ENCODE data around the gene CYBA. TPM values are rescaled to one million over a fixed set of nuclear protein-coding genes. Genes with fewer than 3 reads are reported as not detected.
"Not testable (repeated sequence)": the region's sequence is repeated elsewhere in the genome, so short reads cannot be mapped to it uniquely, and the experiment has no call there.

Gene CYBA
- total RNA-seq, 1 experiment from 2014 or later: not detected

DNA sequence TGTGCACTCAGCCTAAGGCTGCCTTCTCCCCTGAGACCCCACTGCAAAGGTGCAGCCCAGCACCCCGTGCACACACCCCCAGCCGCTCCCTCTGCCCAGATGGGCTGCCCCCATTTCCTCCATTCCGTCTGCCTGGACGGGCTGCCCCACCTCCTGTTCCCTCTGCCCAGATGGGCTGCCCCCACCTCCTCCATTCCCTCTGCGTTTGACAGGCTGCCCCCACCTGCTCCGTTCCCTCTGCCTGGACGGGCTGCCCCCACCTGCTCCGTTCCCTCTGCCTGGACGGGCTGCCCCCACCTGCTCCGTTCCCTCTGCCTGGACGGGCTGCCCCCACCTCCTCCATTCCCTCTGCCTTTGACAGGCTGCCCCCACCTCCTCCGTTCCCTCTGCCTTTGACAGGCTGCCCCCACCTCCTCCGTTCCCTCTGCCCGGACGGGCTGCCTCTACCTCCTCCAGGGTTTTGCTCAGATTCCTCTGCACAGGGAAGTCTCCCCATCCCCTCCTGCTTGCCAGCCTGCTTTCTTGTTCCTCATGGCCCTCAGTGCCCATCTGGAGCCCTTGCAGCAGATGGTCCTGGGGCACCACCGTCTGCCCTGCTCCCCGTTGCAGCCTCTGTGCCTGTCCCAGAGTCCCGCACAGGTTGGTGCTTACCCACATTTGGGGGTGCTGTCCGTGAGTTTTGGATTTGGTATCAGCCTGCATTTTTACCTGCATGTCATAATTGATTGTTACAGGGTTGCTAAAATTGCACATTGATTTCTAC is 35.9 kb downstream of the CYBA start:
- DNase-seq (ENCODE audit: low read depth): no peak

DNA sequence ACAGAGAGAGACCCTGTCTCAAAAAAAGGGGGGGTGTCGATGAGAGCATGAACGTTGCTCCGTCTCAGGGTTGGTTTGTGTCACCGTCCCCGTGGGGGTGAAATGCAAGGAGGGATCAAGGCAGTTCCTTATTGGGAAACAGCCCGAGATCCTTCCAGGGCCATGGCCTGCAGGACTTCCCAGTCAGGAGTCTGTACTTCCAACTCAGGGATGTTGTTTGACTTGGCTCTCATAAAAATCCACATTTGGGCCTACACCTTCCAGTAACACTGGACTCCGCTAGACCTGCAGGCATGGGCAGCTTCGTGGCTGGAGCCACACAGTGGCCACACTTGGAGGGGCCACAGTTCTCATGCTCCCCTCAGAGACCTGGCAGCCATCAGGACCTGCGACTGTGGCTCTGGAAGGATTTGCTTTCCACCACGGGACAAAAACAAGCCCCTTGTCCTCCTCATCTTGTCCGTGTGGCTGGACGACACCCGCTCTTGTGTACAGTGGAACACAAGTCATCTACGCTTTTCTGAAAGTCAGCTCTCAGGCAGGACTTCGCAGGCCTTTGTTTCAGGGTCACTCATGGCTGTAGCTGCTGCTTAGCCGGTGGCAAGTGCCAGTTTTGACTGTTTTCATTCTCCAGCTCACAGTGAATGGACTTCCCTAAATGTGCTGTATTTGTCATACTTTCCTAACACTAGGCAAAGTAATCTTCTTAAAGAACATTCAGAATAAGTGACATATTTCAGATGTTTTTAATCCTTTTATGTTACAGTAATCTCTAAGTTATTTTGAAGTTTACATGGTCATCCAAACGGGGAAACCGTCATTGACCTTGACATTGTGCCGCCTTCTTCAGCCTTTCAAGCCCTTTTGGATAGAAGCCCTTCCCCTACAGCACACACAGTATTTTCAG is 36.7 kb downstream of the CYBA start:
- DNase-seq (ENCODE audit: low read depth): no peak

DNA sequence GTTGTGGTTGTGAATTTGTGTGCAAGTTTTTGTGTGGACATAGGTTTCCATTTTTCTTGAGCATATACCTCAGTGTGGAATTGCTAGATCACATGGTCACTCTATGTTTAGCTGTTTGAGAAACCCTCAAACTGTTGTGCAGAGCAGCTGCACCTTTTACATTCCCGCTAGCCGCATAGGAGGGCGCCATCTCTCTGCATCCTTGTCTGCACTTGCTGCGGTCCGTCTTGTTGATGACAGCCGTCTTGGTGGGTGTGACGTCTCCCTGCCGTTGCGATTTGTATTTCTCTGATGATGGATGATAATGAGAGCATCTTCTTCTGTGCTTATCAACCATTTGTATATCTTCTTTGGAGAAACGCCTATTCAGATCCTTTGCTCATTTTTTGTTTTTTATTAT is 37.6 kb downstream of the CYBA start:
- DNase-seq (ENCODE audit: low read depth): no peak

DNA sequence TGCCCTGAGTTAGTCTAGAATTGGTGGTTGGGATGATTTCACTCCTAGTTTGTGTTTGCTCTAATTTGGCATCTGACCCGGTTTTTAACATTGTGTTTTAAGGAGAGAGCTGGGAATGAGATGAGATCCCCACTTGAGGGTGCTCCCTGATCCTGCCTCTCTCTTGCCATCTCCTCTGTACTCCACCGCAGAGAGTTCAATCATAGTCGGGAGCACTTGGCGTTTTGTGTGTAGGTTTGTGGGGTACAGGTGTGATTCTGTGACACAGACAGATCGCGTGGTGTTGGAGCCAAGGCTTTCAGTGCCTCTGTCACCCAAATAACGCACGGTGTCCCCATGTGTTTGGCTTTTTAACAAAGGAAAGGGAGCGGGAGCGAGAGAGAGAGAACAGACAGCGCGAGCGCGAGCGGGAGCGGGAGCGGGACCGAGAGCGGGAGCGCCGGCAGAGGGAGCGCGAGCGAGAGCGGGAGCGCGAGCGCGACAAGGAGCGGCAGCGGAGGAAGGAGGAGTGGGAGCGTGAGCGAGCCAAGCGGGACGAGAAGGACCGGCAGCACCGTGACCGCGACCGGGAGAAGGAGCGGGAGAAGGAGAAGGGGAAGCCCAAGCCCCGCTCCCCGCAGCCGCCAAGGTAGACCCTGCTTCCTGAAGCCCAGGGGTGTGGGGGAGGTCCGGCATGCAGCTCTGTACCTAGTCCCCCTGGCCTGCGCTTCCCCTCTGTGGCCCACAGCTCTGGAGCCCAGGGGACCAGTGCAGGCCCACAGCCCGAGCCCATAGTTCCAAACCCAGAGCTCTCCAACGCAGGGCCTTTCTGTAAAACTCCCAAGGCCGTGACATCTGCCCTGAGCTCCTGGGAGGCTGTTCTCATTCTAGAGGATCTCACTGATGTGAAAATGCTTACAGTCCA is 39.7 kb downstream of the CYBA start:
- no peak for DNase-seq (ENCODE audit: low read depth)

DNA sequence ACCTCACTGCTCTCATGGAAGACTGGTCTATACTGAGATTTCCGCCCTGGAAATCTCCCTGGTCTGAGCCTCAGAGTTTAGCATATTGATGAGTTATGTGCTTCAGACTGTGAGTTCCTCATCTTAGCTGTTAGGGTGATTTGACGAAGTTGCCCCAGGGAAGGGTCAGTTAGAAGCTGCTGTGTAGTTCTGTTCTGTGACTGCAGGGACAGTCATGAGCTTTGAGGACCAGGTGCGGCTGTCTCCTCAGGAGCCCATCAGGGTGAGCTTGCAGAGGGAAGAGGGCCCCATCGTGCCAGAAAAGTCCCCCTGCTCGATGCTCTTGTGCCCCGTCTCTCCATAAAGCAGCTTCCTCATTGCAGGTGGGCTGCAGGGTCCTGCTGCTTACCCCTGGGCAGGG is 40.8 kb downstream of the CYBA start:
- no peak for DNase-seq (ENCODE audit: low read depth)

DNA sequence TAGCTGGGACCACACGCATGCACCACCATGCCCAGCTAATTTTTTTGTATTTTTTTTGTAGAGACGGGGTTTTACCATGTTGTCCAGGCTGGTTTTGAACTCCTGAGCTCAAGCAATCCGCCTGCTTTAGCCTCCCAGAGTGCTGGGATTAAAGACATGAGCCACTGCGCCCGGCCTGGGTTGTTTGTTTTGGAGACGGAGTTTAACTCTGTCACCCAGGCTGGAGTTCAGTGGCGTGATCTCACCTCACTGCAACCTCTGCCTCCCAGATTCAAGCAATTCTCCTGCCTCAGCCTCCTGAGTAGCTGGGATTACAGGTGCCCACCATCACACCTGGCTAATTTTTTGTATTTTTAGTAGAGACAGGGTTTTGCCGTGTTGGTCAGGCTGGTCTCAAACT is 41.4 kb downstream of the CYBA start:
- not testable (repeated sequence) for DNase-seq (ENCODE audit: low read depth)

DNA sequence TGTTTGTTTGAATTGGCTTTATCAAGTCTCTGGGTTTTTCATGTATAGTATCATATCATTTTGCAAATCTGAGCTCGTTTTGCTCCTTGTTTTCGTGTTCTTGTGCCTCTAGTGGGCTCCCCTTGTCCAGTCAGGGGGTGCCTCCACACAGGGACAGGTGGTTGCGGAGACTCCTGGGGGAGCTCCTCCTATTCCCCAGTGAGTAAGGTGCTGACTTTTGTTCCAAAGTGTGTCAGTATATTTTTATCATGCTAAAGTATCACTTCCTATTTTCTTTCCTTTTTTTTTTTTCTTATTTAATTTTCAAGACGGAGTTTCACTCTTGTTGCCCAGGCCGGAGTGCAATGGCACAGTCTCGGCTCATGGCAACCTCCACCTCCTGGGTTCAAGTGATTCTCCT is 42.8 kb downstream of the CYBA start:
- DNase-seq (ENCODE audit: low read depth): no peak

DNA sequence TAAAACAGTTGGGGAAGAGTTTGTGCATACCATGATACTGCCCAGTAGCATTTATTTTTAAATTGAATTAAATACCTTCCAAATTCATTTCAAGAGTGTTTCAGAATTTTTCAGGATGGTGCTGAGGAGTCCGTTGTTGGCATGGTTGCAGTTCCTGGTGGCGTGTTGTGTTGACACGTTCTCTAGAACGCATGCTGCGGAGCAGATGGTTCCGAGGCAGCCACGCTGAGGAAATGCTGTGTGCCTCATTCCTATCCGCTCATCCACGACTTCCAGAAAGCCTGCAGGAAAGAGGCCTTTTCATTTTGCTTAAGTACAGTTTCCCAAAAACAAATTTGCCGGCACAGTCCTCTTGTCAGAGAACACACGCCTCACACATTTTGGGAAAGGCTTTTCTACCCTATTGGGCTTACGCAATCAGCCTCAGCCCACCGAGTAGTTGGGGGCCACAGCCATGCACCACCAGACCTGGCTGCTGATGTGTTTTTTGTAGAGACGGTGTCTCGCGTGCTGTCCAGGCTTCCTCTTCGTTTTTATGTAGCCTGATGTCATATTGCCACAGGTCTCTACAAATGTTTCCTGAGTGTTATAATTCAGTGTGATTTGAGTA is 44.6 kb downstream of the CYBA start:
- DNase-seq (ENCODE audit: low read depth): no peak

DNA sequence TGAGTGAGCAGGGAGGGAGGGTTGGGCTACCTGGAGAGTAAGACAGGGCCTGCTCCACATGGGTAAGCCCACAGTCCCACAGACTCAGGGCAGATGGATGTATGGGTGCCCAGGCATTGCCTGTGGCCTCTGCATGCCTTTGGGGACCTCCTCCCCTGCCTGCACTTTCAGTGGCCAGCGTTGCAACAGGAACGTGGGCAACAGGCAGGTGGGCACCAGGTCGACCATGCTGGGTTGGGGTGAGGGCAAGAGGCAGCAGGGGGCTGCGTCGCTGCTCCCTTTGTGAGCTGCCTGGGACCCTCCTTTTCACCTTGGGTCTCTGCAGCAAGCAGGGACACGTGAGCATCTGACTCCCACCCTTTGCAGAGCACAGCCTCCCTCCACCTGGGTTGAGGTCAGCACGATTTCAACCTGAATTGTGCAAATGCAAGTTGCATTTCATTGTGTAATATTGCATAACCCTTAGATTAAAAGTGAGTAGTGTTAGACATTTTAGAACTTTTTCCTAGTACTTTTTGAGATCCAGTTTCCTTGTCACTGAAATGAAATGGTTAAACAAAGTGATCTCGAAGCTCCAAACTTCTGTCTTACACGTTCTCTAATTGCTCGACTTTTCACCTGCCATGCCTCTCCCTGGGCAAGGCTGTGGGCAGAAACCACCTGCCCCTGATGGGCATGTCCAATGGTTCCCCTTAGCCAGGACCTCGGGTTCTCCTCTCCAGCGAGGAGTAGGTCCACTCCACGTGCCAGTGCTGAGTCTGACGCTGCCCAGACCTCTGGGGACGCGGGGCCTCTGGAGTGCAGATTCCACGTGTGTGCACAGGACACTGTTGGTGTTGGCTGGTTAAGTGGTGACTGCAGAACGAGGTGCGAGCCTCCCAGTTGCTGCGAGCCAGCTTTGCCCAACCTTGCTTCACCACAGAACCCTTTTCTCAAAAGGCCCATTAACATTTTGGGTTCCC is 45.4 kb downstream of the CYBA start:
- DNase-seq (ENCODE audit: low read depth): no peak

DNA sequence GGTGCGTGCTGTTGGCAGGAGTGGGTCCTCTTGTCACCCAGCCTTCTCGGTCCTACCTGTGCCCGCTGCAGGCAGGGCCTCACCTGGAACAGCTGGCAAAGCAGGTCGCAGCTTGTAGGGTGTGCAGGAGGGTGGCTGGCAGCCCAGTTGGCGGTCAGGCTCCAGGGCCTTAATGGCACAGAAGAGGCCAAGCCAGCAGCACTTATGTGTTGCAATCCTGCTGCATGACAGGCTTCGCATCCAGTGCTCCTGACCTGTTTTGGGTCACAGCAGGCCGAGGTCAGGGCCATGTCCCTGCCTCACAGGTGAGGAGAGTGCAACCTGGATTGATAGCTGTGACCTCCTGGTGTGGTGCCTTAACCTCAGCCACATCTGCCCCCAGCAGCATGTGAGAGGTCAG is 48.8 kb downstream of the CYBA start:
- no peak for DNase-seq (ENCODE audit: low read depth)

DNA sequence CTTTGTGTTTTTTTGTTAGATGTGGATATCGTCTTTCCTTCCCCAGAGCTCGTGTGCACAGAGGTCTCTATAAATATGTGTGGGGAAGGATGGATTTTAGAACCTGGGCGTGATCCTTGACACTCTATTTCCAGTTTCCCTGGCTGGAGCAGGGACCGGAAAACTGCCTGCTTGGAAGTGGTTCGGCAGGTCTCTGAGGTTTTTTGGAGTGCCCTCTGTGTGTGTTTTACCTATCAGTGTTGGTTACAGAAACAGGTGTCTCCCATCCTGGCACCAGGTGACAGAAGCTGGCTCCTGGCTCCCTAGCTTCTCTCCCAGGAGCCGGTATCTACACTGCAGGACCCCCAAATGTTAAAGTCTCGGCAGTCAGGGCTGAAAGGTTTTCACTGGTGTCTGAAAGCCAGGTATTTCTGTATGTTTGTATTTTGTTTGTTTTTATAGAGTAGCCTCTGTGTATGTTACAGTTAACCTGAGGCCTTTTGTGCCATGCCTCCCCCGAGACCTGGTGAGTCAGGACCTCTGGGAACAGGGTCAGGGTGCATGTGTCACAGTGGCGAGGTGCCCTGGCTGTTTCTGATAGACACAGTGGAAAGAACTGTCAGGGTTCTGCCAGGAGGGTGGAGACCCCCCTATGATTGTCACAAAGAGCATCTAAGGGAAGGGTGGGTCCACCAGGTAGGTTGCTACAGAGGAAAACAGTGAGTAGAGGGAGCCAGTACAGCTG is 49.4 kb downstream of the CYBA start:
- peak; percentile 11 for DNase-seq (ENCODE audit: low read depth)

DNA sequence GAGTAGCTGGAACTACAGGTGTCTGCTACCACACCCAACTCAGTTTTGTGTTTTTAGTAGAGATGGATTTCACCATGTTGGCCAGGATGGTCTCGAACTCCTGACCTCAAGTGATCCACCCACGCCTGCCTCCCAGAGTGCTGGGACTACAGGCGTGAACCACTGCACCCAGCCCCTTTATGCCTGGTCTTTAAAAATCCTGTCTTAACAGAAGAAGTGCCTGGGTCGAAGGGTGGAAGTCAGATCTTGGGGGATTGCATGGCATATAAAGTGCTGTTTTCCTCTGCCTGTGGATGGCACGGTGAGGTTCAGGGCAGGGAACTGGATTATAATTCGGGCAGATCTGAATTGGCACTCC is 50.3 kb downstream of the CYBA start:
- no peak for DNase-seq (ENCODE audit: low read depth)

DNA sequence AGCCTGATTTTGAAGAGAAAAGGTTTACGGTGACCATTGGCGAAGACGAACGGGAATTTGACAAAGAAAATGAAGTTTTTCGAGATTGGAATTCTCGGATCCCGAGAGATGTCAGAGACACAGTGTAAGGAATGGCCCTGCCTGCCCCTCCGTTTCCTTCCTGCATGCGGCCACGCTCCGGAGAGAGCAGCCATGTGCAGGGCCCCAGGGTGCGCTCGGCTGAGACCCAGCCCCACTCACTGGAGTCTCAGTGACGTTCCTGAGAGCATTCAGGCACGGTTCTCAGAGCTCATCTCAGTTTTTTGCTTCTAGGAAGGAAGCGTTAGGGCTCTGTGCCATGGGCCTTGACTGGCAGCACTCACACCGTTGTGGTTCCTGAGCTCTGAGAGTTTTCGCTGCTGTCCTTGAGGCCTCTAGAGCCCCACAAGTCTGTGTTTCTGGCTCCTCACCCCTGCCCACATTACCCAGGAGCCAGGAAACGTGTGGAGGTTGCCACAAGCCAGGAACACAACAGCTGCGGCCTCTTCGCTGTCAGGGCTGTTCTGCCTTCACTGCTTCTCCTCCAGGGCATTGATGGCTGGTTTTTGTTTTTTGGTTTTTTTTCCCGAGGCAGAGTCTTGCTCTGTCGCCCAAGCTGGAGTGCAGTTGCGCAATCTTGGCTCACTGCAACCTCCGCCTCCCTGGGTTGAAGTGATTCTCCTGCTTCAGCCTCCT is 50.9 kb downstream of the CYBA start:
- DNase-seq (ENCODE audit: low read depth): no peak

DNA sequence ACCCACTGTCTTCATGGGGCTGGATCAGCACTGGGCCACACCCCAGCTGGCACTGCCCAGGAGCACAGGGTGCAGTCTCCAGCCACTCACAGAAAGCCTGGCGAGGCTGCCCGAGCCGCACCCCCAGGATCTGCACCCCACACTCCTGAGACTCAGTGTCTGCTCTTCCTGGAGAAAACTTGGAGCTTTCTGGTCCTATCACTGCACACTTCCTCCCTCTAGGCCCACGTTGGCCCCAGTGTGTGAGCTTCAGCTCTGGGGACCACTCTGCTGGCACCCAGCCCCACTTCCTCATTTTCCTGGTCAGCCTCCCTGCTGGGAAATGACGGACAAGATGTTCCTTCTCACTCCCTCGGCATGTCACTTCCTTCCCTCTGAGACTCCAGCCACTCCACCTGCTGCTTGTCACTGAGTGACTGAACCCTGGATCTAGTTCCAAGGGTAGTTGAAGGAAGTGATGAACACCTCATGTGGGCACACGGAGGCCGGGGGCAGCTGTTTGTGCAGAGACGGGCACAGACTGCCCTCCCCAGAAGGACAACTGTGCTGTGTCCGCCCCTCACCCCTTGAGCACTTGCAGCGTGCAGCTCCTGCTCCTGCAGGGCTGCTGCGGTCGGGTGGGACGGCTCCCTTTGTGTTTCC is 51.6 kb downstream of the CYBA start:
- no peak for DNase-seq (ENCODE audit: low read depth)

DNA sequence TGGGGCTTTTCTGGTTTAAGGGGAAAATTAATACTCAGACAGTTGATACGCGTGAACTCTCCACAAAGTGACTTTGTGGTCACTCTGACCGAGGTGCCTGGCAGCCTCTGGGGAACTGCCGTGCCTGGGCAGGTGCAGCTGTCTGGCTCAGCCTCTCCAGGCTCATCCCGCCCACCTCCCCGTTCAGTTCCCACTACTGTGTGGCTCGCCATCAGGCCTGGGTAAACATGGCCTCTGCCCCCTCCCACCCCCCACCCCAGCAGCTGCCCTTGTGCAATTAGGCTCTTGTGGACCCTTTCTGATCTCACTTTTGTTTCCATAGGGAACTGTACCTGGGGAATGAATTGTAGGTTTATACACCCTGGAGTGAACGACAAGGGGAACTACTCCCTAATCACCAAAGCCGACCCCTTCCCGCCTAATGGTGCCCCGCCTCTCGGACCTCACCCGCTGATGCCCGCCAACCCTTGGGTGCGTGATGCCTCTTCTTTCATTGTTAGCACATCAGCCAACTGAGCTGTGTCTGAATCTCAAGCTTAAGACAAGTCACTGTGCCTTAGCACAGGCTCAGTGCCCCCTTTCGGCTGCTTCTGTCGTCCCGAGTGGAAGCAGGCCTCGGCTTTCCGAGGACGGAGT is 52.9 kb downstream of the CYBA start:
- DNase-seq (ENCODE audit: low read depth): no peak

DNA sequence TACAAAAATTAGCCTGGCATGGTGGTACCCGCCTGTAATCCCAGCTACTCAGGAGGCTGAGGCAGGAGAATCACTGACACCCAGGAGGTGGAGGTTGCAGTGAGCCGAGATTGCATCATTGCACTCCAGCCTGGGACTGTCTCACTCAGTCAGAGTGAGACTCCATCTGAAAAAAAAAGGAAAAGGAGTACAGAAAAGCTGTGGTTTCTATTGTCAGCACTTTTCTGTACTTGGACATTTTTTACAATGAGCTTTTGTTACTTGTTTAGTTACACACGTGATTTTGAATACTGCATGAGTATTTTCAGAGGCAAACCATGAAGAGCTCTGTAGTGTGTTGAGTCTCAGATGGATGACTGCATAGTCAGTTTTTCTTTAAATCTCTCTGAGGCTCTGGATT is 54.4 kb downstream of the CYBA start:
- no peak for DNase-seq (ENCODE audit: low read depth)

DNA sequence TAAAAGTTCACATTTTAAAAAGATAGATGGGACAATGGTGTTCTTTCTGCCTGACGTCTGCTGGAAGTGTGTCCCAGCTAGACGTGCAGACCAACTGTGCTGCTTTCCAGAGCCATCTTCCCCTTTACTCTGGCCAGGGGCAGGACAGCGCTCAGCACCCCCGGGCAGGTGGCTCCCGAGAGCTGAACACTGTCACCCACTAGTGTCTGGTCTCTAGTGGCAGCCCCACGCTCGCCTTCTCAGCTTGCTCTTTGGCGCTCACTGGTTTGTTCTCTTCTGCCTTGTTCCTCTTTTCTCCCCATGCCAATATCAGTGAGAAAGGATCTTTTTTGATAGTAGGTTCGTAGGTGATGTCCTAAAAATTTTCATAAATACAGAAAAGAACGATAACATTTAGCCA is 54.9 kb downstream of the CYBA start:
- no peak for DNase-seq (ENCODE audit: low read depth)

DNA sequence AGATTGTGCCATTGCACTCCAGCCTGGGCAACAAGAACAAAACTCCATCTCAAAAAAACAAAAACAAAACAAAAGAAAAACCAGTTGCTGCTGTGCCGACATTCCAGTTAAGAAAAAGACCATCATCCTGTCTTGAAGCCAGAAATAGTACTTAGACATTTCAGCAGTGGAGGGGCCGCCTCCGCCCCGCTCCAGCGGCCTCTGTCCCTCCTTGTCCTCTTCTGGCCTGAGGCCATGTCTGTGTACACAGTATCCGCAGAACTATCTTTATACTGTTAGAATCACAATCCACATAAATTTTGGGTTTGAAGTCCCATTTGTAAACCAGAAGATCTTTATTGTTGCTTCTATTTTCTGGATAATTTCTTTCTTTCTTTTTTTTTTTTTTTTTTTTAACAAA is 55.8 kb downstream of the CYBA start:
- no peak for DNase-seq (ENCODE audit: low read depth)

Measured in M059J (cell line).